Measurements from ENCODE around the gene MFSD6. TPM values are rescaled to one million over a fixed set of nuclear protein-coding genes. Genes with fewer than 3 reads are reported as not detected.

Gene MFSD6
- polyA plus RNA-seq, 1 experiment = 14.4 TPM

DNA sequence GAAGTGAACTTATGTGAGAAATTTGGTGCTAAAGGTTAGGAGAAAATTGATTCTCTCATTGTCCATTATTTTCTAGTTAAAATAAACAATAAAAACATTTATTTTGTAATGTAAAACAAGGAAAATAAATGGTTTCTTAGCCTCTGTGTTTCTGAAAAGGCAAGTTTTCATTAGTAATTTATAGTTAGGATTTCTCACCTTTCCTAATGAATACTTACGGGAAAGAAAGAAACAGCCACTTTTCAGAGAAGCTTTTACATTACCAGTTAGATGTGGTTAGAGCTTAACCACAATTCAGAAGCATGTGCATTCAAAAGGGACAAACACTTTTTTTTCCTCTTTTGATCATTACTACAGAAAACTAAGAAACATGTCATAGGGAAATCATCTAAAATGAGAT, 107.5 kb downstream of the MFSD6 start:
- DNase-seq (ENCODE audit: low read depth) = no peak
- TF ChIP-seq, protein P1, sequence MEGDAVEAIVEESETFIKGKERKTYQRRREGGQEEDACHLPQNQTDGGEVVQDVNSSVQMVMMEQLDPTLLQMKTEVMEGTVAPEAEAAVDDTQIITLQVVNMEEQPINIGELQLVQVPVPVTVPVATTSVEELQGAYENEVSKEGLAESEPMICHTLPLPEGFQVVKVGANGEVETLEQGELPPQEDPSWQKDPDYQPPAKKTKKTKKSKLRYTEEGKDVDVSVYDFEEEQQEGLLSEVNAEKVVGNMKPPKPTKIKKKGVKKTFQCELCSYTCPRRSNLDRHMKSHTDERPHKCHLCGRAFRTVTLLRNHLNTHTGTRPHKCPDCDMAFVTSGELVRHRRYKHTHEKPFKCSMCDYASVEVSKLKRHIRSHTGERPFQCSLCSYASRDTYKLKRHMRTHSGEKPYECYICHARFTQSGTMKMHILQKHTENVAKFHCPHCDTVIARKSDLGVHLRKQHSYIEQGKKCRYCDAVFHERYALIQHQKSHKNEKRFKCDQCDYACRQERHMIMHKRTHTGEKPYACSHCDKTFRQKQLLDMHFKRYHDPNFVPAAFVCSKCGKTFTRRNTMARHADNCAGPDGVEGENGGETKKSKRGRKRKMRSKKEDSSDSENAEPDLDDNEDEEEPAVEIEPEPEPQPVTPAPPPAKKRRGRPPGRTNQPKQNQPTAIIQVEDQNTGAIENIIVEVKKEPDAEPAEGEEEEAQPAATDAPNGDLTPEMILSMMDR (IDR thresholded peaks at IDR 0.05; ENCODE audit: insufficient read depth, low read depth, low read length) = no peak
- Histone ChIP-seq H3K4me3 (ENCODE audit: low read depth, low read length) (no peak overlapping the region), H3K36me3 (ENCODE audit: control insufficient read depth, insufficient read depth, low read length) (no peaks in the 10 kb centered on the region), H3K27me3 (ENCODE audit: control insufficient read depth, insufficient read depth, low read length) (no peaks in the 10 kb centered on the region)
- CTCF ChIA-PET = interaction anchor here (1.7 kb wide), 1 partner anchor 140 kb away, joined by 3 read pairs; no protein-coding TSS in a partner anchor
- POLR2A ChIA-PET = no interaction called here

DNA sequence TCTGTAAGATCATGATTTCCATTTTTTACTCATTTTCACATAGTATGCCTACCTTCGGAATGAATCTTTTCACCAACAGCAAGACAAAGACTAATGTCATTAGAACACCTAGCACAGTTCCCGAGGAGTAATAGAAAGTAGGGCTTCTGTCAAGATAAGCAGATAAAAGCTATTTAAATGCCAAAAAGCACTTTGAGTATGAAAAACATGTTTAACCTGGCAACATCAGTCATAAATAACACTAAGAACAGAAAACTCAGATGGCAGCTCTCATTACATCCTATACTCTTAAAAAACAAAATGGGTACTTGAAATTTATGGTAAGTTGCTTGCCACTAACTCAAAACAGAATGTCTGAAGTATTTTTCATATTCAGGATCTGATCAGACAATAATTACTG, 109.3 kb downstream of the MFSD6 start:
- H3K4me3 ChIP-seq (ENCODE audit: low read depth, low read length) = no peak overlapping the region
- no peaks in the 10 kb centered on the region for H3K27me3 ChIP-seq (ENCODE audit: control insufficient read depth, insufficient read depth, low read length)
- no peak for DNase-seq (ENCODE audit: low read depth)
- TF ChIP-seq, protein P1 (IDR thresholded peaks at IDR 0.05; ENCODE audit: insufficient read depth, low read depth, low read length) = no peak
- CTCF ChIA-PET = no interaction called here
- POLR2A ChIA-PET = no interaction called here
- H3K36me3 ChIP-seq (ENCODE audit: control insufficient read depth, insufficient read depth, low read length) = no peaks in the 10 kb centered on the region

DNA sequence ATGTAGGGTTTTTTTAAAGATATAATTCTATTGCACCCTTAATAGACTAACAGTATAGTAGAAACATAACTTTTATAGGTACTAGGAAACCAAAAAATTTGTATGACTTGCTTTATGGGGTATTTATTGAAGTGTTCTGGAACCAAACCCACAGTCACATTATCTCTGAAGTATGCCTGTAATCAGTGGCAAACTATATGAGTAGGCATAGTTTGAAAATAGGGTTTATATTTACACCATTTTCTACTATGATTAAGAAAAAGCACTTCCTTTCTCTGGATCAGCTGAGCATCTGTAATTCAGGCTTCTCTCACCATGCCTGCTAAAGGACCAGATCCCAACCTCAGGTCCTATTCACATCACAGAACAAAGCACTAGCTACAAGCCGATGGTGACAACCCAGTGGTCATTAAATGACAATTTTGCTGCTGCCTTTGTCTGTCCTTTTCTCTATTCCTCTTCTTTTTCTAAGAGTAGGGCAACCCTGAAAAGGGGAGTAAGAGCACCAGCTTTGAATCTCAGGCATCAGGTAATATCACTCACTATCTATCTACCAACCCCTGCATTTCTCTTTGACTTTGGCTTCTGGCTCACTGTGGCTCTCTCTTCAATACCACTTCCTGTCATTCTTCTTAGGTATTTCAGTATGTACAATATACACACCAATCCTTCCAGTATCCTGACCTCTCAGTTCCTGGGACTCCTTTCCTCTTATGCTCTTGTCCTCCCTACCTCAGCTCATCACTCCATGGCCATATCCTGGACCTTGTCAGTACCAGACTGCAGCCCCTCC, 112.0 kb downstream of the MFSD6 start:
- CTCF ChIA-PET = interaction anchor here (1.7 kb wide), 1 partner anchor 10 kb away, joined by 4 read pairs; no protein-coding TSS in a partner anchor

DNA sequence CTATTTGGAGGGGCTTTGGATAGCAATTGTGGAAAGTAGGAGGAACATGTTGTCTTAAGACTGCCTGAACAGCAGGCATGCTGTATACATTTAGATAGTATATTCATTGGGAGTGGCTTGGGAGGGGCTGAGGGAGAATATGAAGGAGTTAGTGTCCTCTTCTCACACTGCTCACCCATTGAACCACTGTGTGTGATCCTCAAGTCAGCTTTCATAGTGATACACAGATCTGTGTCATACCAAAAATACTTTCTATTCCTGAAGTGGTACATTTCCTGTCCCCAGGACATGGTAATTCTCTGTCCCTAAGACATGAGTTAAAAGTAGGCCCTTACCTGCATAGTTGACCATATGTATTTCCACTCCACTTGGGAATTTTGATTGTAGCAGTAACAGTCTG, 116.8 kb downstream of the MFSD6 start:
- ChIA-PET CTCF (no interaction called here), POLR2A (no interaction called here)
- no peaks in the 10 kb centered on the region for H3K36me3 ChIP-seq (ENCODE audit: control insufficient read depth, insufficient read depth, low read length)
- no peaks in the 10 kb centered on the region for H3K27me3 ChIP-seq (ENCODE audit: control insufficient read depth, insufficient read depth, low read length)
- no peak for DNase-seq (ENCODE audit: low read depth)
- TF ChIP-seq, protein P1 (IDR thresholded peaks at IDR 0.05; ENCODE audit: insufficient read depth, low read depth, low read length) = no peak
- no peak overlapping the region for H3K4me3 ChIP-seq (ENCODE audit: low read depth, low read length)

More for the DNA sequence above, 112.0 kb downstream of the MFSD6 start:
- H3K27me3 ChIP-seq (ENCODE audit: control insufficient read depth, insufficient read depth, low read length) = no peaks in the 10 kb centered on the region
- no peak for DNase-seq (ENCODE audit: low read depth)
- no peak overlapping the region for H3K4me3 ChIP-seq (ENCODE audit: low read depth, low read length)
- no peaks in the 10 kb centered on the region for H3K36me3 ChIP-seq (ENCODE audit: control insufficient read depth, insufficient read depth, low read length)
- TF ChIP-seq, protein P1 (IDR thresholded peaks at IDR 0.05; ENCODE audit: insufficient read depth, low read depth, low read length) = no peak
- POLR2A ChIA-PET = interaction anchor here (0.6 kb wide), 1 partner anchor 176 kb away, joined by 5 read pairs; no protein-coding TSS in a partner anchor

DNA sequence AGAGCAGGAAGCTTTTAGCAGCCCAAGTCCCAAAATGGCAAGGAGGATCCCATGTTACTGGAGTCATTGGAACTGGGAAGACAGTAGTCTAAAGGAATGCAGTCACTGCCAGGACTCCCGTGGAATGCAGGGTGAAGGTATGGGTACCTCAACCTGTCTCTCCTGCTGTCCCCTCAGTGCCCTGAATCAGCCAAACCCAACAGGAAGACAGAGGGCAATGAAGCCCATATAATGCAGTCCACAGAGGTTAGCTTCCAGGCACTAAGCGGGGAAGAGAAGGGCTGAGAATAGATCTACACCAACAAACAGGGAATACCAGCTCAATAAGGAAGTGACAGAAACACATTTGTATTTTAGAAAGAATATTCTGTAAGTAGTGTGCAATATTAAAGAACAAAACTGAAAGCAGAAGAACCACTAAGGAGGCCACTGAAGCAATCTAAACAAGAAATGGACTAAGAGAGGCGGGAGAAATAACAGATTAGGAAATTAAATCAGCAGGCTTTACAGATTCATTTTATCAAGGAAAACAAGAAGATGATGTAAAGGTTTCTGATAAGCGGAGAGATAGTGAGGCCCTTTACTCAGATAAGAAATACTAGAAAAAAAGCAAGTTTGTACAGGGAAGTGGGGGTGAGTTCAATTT, 118.1 kb downstream of the MFSD6 start:
- POLR2A ChIA-PET = no interaction called here
- no peak for DNase-seq (ENCODE audit: low read depth)
- H3K4me3 ChIP-seq (ENCODE audit: low read depth, low read length) = no peak overlapping the region
- CTCF ChIA-PET = no interaction called here
- TF ChIP-seq, protein P1 (IDR thresholded peaks at IDR 0.05; ENCODE audit: insufficient read depth, low read depth, low read length) = no peak
- H3K27me3 ChIP-seq (ENCODE audit: control insufficient read depth, insufficient read depth, low read length) = no peaks in the 10 kb centered on the region
- H3K36me3 ChIP-seq (ENCODE audit: control insufficient read depth, insufficient read depth, low read length) = no peaks in the 10 kb centered on the region

All from BJ (cell line).